ENCODE data around the gene PPM1L. TPM values are rescaled to one million over a fixed set of nuclear protein-coding genes. Genes with fewer than 3 reads are reported as not detected.
A peak's percentile ranks its signal among the peaks of the same experiment; 100 is the strongest.

The PPM1L gene
- total RNA-seq, 1 donor: 0.86 TPM

DNA sequence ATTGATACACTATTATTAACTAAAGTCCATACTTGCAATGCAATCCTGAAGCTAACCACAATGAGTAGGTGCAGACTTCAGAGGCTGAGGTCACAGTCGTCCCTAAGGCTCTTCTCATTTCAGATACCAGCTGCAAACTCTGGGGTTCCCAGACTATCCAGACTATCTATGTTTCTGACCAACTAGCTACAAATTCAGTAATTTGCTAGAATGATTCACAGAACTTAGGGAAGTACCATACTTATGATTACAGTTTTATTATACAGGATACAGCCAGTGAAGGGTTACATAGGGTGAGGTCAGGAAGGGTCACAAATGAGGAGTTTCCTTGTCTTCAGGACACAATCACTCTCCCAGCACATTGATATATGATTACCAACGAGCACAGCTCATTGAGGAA lies 36.5 kb downstream of the PPM1L start:
- H3K4me3 ChIP-seq (ENCODE audit: low read depth, low read length): no peak overlapping the region
- DNase-seq (ENCODE audit: low read depth): no peak
- TF ChIP-seq, protein P1, sequence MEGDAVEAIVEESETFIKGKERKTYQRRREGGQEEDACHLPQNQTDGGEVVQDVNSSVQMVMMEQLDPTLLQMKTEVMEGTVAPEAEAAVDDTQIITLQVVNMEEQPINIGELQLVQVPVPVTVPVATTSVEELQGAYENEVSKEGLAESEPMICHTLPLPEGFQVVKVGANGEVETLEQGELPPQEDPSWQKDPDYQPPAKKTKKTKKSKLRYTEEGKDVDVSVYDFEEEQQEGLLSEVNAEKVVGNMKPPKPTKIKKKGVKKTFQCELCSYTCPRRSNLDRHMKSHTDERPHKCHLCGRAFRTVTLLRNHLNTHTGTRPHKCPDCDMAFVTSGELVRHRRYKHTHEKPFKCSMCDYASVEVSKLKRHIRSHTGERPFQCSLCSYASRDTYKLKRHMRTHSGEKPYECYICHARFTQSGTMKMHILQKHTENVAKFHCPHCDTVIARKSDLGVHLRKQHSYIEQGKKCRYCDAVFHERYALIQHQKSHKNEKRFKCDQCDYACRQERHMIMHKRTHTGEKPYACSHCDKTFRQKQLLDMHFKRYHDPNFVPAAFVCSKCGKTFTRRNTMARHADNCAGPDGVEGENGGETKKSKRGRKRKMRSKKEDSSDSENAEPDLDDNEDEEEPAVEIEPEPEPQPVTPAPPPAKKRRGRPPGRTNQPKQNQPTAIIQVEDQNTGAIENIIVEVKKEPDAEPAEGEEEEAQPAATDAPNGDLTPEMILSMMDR (IDR thresholded peaks at IDR 0.05; ENCODE audit: insufficient read depth, low read depth, low read length): no peak

DNA sequence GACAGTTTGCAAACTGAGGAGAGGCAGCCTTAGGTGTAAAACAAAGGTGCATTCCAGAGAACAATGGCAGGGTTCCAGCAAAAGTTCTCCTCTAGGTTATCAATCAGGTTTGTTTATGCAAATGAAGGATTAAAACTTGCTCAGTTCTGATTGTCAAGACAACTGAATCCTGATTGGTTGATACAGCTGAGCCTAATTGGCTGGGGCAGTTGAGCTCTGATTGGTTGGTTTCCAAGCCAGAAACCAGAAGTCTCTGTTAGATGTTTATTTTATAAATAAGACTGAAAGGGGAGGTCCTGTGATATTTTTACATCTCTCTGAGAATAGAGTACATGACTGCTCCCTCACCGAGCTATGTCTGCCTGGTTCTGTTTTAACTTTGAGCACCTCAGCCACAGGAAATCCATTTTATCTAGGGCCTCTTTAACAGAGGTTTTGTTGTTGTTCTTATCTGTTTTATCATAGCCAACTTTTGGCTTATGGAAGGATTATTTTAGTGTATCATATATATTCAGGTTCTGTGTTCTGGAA lies 37.8 kb downstream of the PPM1L start:
- no peak overlapping the region for H3K4me3 ChIP-seq (ENCODE audit: low read depth, low read length)
- no peak for DNase-seq (ENCODE audit: low read depth)
- TF ChIP-seq, protein P1 (IDR thresholded peaks at IDR 0.05; ENCODE audit: insufficient read depth, low read depth, low read length): no peak

DNA sequence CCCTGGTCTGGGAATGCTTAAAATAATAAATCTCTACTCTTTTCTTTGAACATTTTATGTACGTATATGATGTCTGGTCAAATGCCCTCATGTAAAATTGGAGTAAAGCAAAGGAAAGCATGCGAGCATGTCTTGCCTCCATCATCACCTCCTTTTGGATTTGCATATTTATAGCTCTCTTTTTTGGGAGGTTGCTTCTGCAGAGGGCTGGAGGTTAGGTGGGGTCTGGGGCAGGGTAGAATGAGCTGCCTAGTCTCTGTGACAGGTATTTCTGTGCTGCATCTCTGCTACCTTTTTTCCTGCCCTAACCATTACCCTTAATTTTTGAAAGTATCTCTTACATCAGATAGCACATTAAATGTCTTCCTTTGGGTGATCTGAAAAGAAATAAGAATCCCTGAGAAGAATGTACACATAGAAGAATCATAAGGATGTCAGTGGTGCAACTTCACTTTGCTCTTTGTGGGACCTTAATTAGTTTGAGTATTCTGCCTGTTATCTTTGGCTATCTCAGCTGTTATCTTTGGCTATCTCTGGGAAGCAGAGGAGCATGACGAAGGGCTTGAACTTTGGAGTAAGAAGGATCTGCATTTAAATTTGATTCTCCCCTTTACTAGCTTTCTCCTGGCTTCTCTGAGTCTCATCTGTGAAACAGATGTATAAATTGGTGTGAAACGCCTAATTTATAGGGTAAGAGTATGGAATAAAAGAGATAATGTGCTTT lies 40.2 kb downstream of the PPM1L start:
- H3K4me3 ChIP-seq (ENCODE audit: low read depth, low read length): no peak overlapping the region
- TF ChIP-seq, protein P1 (IDR thresholded peaks at IDR 0.05; ENCODE audit: insufficient read depth, low read depth, low read length): no peak
- DNase-seq (ENCODE audit: low read depth): no peak

DNA sequence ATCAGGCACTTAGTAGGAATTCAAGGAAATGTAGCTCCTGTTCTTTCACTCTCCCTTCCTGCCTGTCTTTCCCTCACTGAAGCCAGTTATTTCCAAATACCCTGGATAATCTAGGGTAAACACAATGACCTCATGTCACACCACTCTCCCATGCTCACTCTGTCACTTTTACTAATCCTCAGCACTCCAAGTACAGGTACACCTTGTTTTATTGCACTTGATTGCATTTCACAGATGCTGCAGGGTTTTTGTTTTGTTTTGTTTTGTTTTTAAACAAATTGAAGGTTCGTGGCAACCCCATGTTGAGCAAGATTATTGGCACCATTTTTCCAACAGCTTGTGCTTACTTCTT lies 40.8 kb downstream of the PPM1L start:
- H3K4me3 ChIP-seq (ENCODE audit: low read depth, low read length): no peak overlapping the region
- no peak for DNase-seq (ENCODE audit: low read depth)

DNA sequence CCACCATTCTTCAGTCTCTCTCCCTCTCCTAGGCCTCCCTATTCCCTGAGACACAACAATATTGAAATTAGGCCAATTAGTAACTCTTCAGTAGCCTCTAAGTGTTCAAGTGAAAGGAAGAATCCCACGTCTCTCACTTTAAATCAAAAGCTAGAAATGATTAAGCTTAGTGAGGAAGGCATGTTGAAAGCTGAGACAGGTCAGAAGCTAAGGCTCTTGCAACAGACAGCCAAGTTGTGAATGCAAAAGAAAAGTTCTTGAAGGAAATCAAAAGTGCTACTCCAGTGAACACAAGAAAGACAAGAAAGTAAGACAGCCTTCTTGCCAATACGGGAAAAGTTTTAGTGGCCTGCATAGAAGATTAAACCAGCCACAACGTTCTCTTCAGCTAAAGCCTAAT lies 41.3 kb downstream of the PPM1L start:
- no peak overlapping the region for H3K4me3 ChIP-seq (ENCODE audit: low read depth, low read length)
- no peak for DNase-seq (ENCODE audit: low read depth)
- TF ChIP-seq, protein P1 (IDR thresholded peaks at IDR 0.05; ENCODE audit: insufficient read depth, low read depth, low read length): no peak

More for the DNA sequence above, 40.8 kb downstream of the PPM1L start:
- TF ChIP-seq, protein P1 (IDR thresholded peaks at IDR 0.05; ENCODE audit: insufficient read depth, low read depth, low read length): no peak

DNA sequence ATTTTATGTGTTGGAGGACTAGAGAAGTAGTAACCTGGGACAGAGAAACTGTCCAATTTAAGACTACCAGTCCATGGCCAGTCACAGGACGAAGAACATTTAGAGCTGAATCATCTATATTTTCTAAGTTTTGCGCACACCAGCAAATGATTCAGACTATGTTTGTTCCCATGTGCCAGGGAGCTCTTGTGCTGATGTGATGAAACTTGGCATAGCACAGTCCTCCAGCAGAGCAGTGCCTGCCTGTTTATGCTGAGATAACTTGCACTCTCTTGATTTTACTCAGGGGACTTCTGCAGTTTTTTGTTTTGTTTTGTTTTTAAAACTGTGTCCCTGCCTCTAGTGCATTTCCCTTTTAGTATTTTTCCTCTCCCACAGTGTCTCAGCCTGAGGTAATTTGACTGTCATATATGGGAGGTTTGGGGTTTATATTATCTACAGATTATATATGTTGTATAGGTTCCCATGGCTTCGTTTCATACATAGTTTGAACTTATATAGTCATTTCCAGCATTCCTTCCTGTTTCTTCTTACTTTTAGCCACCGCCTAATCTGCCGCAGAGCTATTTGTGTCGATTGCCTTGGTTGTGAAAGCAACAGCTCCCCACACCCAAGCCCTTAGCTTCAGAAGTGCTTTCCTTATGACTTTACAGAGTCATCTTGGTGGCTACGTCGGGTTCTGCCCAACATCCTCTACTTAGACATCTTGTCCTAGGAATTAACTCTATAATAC lies 45.5 kb downstream of the PPM1L start:
- peak; percentile 24 for DNase-seq (ENCODE audit: low read depth)
- no peak overlapping the region for H3K4me3 ChIP-seq (ENCODE audit: low read depth, low read length)

More for the DNA sequence above, 45.5 kb downstream of the PPM1L start:
- TF ChIP-seq, protein P1 (IDR thresholded peaks at IDR 0.05; ENCODE audit: insufficient read depth, low read depth, low read length): no peak

Data from fibroblast of villous mesenchyme (primary cell).